GM12801 (cell line): Measurements from ENCODE around the gene COX19.

Experiments
- CTCF ChIP-seq: IDR thresholded peaks from one replicate; pipeline ENCODE4 v1.5.1; 2011; ENCODE audit warnings: control low read depth; ENCODE audit not compliant: insufficient read length; ENCODE audit errors: extremely low read depth

Gene COX19

GRCh38 chr7:947391-948210, 27.7 kb downstream of the COX19 start:
- no peak for TF ChIP-seq CTCF

DNA sequence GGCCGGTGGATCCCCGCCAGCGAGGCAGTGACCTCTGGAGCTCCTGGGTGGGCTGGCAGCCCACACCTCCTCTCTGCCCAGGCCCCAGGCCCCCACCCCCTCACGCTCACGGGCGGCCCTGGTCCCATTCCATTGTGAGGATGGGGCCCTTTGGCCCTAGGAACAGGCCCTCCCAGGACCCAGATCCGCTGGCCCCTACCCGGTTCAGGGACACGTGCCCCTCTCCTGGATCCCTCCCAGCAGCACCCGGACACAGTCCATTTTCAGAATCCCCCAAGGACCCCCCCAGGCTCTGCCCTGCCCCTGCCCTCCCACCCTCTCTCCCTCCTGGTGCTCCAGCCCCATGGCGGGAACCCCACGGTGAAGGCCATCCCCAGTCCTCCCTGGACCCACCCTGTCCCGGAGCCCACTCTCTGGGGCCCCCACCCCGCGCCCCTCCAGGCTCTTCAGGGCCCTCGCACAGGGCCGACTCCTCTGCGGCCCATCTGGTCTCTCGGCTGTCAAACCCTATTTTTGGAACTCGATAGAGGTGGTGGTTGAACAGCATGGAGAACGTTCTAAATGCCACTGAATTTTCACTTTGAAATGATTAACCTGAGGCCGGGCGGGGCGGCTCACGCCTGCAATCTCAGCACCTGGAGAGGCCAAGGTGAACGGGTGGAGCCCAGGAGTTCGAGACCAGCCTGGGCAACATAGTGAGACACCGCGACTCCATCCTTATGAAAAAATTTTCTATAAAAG, 28.9 kb downstream of the COX19 start:
- no peak for TF ChIP-seq CTCF

DNA sequence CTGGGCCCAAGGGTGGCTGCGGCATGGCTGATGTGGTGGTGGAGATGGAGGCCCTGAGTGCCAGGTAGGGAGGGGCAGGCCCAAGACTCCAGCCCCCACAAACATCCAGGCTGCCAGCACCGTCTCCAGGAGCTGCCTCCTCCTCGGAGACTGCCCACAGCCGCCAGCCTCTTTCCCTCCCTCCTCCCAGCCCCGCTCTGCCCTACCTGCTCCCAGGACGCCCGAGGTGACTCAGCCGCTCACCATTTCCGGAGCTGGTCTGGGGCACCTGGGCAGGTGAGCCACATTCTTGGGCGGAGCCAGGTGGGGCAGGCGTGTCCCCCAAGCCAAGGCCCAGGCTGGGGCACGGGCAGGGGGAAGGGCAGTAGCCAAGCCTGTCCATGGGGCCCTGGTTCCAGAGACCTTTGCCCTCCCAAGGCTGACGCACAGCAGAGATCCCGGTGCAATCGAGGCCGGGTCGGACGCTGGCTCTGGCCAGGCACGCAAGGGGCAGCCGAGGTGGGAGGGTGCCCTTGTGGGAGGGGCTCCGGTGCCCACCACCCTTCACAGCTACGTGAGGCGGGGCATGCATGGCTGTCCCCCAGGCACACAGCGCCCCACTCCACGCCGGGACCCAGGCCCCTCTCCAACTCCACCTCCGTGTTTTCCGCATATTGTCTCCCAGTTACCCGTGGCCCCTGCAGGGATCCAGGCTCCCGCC, 29.6 kb downstream of the COX19 start:
- TF ChIP-seq CTCF = no peak

GRCh38 chr7:945147-945555, 30.2 kb downstream of the COX19 start:
- no peak for TF ChIP-seq CTCF

GRCh38 chr7:944744-945143, 30.6 kb downstream of the COX19 start:
- TF ChIP-seq CTCF = no peak

GRCh38 chr7:940599-941408, 34.5 kb downstream of the COX19 start:
- TF ChIP-seq CTCF = no peak
